PC-9 (cell line): ENCODE results near the gene TRAF3.

Experiments
- EZH2 ChIP-seq: fragments of 200-600 bp; sonication (generic); IDR thresholded peaks from 2 replicates; pipeline ENCODE4 v1.8.0; 2017; ENCODE audit warnings: antibody characterized with exemption, low read depth
- TF ChIP-seq, protein P1 (sequence below): fragments of 200-600 bp; sonication (generic); conservative IDR thresholded peaks from 2 replicates; pipeline ENCODE4 v1.6.1; 2017; ENCODE audit warnings: mixed run types, antibody characterized with exemption, mild to moderate bottlenecking, moderate library complexity

GRCh38 chr14:102729268-102729667 is 48.0 kb upstream of the TRAF3 start:
- TF ChIP-seq, protein P1, sequence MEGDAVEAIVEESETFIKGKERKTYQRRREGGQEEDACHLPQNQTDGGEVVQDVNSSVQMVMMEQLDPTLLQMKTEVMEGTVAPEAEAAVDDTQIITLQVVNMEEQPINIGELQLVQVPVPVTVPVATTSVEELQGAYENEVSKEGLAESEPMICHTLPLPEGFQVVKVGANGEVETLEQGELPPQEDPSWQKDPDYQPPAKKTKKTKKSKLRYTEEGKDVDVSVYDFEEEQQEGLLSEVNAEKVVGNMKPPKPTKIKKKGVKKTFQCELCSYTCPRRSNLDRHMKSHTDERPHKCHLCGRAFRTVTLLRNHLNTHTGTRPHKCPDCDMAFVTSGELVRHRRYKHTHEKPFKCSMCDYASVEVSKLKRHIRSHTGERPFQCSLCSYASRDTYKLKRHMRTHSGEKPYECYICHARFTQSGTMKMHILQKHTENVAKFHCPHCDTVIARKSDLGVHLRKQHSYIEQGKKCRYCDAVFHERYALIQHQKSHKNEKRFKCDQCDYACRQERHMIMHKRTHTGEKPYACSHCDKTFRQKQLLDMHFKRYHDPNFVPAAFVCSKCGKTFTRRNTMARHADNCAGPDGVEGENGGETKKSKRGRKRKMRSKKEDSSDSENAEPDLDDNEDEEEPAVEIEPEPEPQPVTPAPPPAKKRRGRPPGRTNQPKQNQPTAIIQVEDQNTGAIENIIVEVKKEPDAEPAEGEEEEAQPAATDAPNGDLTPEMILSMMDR = no peak
- no peak for TF ChIP-seq EZH2
